GM23248 (cell line): ENCODE measurements around the gene TMEM236. TPM values are rescaled to one million over a fixed set of nuclear protein-coding genes. Genes with fewer than 3 reads are reported as not detected.
"Not testable (repeated sequence)": the region's sequence is repeated elsewhere in the genome, so short reads cannot be mapped to it uniquely, and the experiment has no call there.

Experiments
- DNase-seq: peaks from one replicate; pipeline ENCODE4 v3.0.0-alpha.2; 2015
- H2AFZ ChIP-seq: fragments of 200-600 bp; sonication (generic); 2 replicates; pipeline ENCODE4 v1.6.1; 2016; ENCODE audit warnings: antibody characterized with exemption
- H3F3A ChIP-seq: fragments of 200-600 bp; sonication (generic); 2 replicates; pipeline ENCODE4 v1.6.1; 2016; ENCODE audit warnings: mild to moderate bottlenecking, antibody characterized with exemption, mixed run types; ENCODE audit not compliant: insufficient read depth
- H3K27ac ChIP-seq: fragments of 200-600 bp; sonication (generic); 2 replicates; pipeline ENCODE4 v1.5.1; 2016; ENCODE audit warnings: mild to moderate bottlenecking
- H3K27me3 ChIP-seq: fragments of 200-600 bp; sonication (generic); replicated peaks from 2 replicates; pipeline ENCODE4 v1.6.1; 2016; ENCODE audit warnings: mild to moderate bottlenecking; ENCODE audit not compliant: insufficient read depth
- H3K36me3 ChIP-seq: fragments of 200-600 bp; sonication (generic); 2 replicates; pipeline ENCODE4 v1.6.1; 2016; ENCODE audit warnings: low read depth, mild to moderate bottlenecking
- H3K4me1 ChIP-seq: fragments of 200-600 bp; sonication (generic); 2 replicates; pipeline ENCODE4 v1.6.1; 2016; ENCODE audit warnings: mild to moderate bottlenecking; ENCODE audit not compliant: insufficient read depth
- H3K4me2 ChIP-seq: fragments of 200-600 bp; sonication (generic); one replicate; pipeline ENCODE4 v1.6.1; 2016; ENCODE audit warnings: mild to moderate bottlenecking; ENCODE audit not compliant: unreplicated experiment
- H3K4me3 ChIP-seq: fragments of 200-600 bp; sonication (generic); 2 replicates; pipeline ENCODE4 v1.5.1; 2016; ENCODE audit warnings: mild to moderate bottlenecking
- H3K79me2 ChIP-seq: fragments of 200-600 bp; sonication (generic); 2 replicates; pipeline ENCODE4 v1.6.1; 2016; ENCODE audit warnings: mild to moderate bottlenecking; ENCODE audit not compliant: insufficient read depth
- H3K9ac ChIP-seq: fragments of 200-600 bp; sonication (generic); 2 replicates; pipeline ENCODE4 v1.6.1; 2016; ENCODE audit warnings: mild to moderate bottlenecking
- H3K9me2 ChIP-seq: fragments of 200-600 bp; sonication (generic); 2 replicates; pipeline ENCODE4 v1.6.1; 2016; ENCODE audit warnings: mixed run types, mild to moderate bottlenecking, moderate library complexity; ENCODE audit not compliant: insufficient read depth
- H3K9me3 ChIP-seq: fragments of 200-600 bp; sonication (generic); one replicate; pipeline ENCODE4 v1.6.1; 2017; ENCODE audit warnings: low read depth
- H4K20me1 ChIP-seq: fragments of 200-600 bp; sonication (generic); 2 replicates; pipeline ENCODE4 v1.6.0; 2016; ENCODE audit not compliant: insufficient read depth
- EZH2 ChIP-seq: fragments of 200-600 bp; sonication (generic); IDR thresholded peaks from 2 replicates; pipeline ENCODE4 v1.6.1; 2018; ENCODE audit warnings: antibody characterized with exemption, mild to moderate bottlenecking; ENCODE audit not compliant: insufficient read depth, poor library complexity, severe bottlenecking
- EZH2phosphoT487 ChIP-seq: fragments of 200-600 bp; sonication (generic); IDR thresholded peaks from 2 replicates; pipeline ENCODE4 v1.6.1; 2018; ENCODE audit warnings: antibody characterized with exemption, moderate library complexity, mild to moderate bottlenecking, low read depth; ENCODE audit not compliant: insufficient read depth
- WGBS, 2 experiments: methylation state at CpG; one replicate each; pipeline ENCODE4 v1.1.6; 2015 to 2017; ENCODE audit warnings: low lambda C conversion rate in 2 of 2, low coverage in 1 of 2; ENCODE audit errors: missing lambda C conversion rate in 2 of 2; 5-methylcytosine and 5-hydroxymethylcytosine counted together
- in situ Hi-C: fragments of 300-500 bp; cut with MboI; formaldehyde crosslinking; loops from 2 replicates; pipeline ENCODE4 v1.15.0; 2020
- polyA plus RNA-seq: library from polyadenylated mRNA; unstranded; fragments of >200 nt; fragmentation: Nextera tagmentation; extraction: Ambion mirVana; gene quantifications from 2 replicates; pipeline ENCODE4 v1.2.1, GENCODE V29; 2016
- total RNA-seq: library from RNA; depleted of rRNA; stranded (reverse); fragments of >200 nt; shearing (Covaris generic); gene quantifications from 2 replicates; pipeline ENCODE4 v1.2.3, GENCODE V29; 2014

The TMEM236 gene
- total and polyA plus RNA-seq, 2 experiments from 2014 or later = 0.11 TPM; not detected in 1

GRCh38 chr10:17710181-17710580 is 41.8 kb upstream of the TMEM236 start:
- in situ Hi-C loops = no loop called here
- TF ChIP-seq EZH2 = no peak
- no peak for TF ChIP-seq EZH2phosphoT487
- no peak for DNase-seq

GRCh38 chr10:17712053-17712452 is 39.9 kb upstream of the TMEM236 start:
- no peaks in the 10 kb centered on the region for H3F3A ChIP-seq
- H3K4me3 ChIP-seq = no peak overlapping the region

More at GRCh38 chr10:17710181-17710580, 41.8 kb upstream of the TMEM236 start:
- no peaks in the 10 kb centered on the region for H4K20me1 ChIP-seq
- no peaks in the 10 kb centered on the region for H3F3A ChIP-seq
- no peaks in the 10 kb centered on the region for H3K27me3 ChIP-seq
- no peak overlapping the region for H3K4me2 ChIP-seq
- no peak overlapping the region for H3K4me3 ChIP-seq
- 75 to 77% methylated on average over 4 of the region's 4 CpGs for WGBS, 2 experiments
- peaks cover 66% of the 10 kb centered on the region for H3K36me3 ChIP-seq
- peaks cover 9% of the 10 kb centered on the region; the same call in 1 of the 2 replicates for H3K79me2 ChIP-seq
- H2AFZ ChIP-seq = no peak overlapping the region
- H3K9ac ChIP-seq = no peak overlapping the region
- no peaks in the 10 kb centered on the region for H3K9me3 ChIP-seq
- H3K9me2 ChIP-seq = no peaks in the 10 kb centered on the region
- no peaks in the 10 kb centered on the region for H3K4me1 ChIP-seq
- no peak overlapping the region for H3K27ac ChIP-seq

DNA sequence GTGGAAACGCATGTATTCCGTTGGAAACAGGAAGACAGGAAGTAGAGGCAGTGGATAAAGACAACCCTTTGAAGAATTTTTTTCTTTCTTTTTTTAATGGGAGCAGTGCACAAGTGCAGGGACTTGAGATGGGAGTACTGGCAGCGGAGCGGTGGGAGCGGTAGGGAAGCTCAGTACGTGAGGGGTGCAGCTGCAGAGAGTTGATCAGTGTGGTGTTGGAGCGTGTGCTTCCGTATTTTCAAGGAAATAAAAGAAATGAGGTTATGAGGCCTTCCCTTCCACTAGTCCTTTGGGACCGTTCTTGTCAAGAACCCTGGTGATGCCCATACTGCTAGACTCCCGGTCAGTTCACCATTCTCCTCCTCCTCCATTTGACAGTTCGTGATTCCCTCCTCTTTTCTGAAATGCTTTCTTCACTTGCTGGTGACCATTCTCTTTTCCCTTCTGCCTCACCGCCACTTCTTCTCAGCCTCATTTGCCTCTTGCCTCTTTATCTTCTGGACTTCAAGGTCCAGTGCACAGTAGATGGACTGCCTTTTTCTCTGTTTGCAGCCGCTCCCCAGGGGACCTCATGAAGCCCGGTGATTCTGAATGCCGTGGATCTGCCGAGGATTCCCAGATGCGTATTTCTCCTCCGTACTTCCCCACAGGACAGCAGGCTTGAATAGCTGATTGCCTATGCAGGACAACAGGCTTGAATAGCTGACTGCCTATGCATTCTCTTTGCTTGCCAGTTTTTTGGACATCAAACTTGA is 39.1 kb upstream of the TMEM236 start:
- Histone ChIP-seq H3K9ac (no peak overlapping the region), H4K20me1 (no peaks in the 10 kb centered on the region), H3K4me1 (no peaks in the 10 kb centered on the region), H3F3A (no peaks in the 10 kb centered on the region), H3K36me3 (peaks cover 74% of the 10 kb centered on the region), H2AFZ (no peak overlapping the region), H3K9me3 (no peaks in the 10 kb centered on the region), H3K4me3 (no peak overlapping the region), H3K27ac (no peak overlapping the region), H3K79me2 (peaks cover 4% of the 10 kb centered on the region; the same call in 1 of the 2 replicates), H3K9me2 (no peaks in the 10 kb centered on the region), H3K4me2 (no peak overlapping the region), H3K27me3 (no peaks in the 10 kb centered on the region)
- 84% methylated on average over 17 to 18 of the region's 18 CpGs for WGBS, 2 experiments
- no peak for DNase-seq
- TF ChIP-seq EZH2 = no peak
- TF ChIP-seq EZH2phosphoT487 = no peak
- in situ Hi-C loops = no loop called here

More at GRCh38 chr10:17712053-17712452, 39.9 kb upstream of the TMEM236 start:
- no peak overlapping the region for H3K27ac ChIP-seq
- H2AFZ ChIP-seq = no peak overlapping the region
- H3K4me1 ChIP-seq = no peaks in the 10 kb centered on the region
- no peak for DNase-seq
- H3K4me2 ChIP-seq = no peak overlapping the region
- H3K27me3 ChIP-seq = no peaks in the 10 kb centered on the region
- H3K79me2 ChIP-seq = peaks cover 4% of the 10 kb centered on the region; the same call in 1 of the 2 replicates
- H3K9me2 ChIP-seq = no peaks in the 10 kb centered on the region
- H4K20me1 ChIP-seq = no peaks in the 10 kb centered on the region
- WGBS, 2 experiments = 92 to 97% methylated on average over 5 of the region's 5 CpGs
- TF ChIP-seq EZH2 (no peak), EZH2phosphoT487 (no peak)
- peaks cover 67% of the 10 kb centered on the region for H3K36me3 ChIP-seq
- H3K9ac ChIP-seq = no peak overlapping the region
- H3K9me3 ChIP-seq = no peaks in the 10 kb centered on the region
- in situ Hi-C loops = no loop called here

DNA sequence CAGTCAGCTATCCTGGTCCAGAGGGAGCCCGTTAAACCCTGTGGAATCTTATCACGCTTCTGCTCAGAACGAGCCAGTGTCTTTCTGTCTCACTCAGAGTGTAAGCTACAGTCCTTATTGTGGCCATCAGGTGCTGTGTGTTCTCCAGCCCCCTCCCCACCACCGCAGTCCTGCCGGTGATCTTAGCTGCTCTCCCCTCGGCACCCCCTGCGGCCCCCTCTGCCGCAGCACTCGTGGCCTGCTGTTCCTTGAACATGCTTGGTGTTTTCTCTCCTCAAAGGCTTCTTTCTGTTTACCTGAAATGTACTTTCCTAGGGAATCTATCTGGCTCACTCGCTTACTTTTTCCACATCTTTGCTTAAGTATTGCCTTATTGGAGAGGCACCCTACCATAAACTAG is 38.2 kb upstream of the TMEM236 start:
- in situ Hi-C loops = no loop called here
- Histone ChIP-seq H3K36me3 (peaks cover 68% of the 10 kb centered on the region), H3K9me3 (no peaks in the 10 kb centered on the region), H3K27ac (no peak overlapping the region), H3F3A (no peaks in the 10 kb centered on the region), H3K27me3 (no peaks in the 10 kb centered on the region), H3K9ac (no peak overlapping the region), H2AFZ (no peak overlapping the region), H3K4me2 (no peak overlapping the region), H4K20me1 (no peaks in the 10 kb centered on the region), H3K4me3 (no peak overlapping the region), H3K9me2 (no peaks in the 10 kb centered on the region), H3K4me1 (no peaks in the 10 kb centered on the region), H3K79me2 (peaks cover 4% of the 10 kb centered on the region; the same call in 1 of the 2 replicates)
- no peak for DNase-seq
- WGBS, 2 experiments = 86 to 90% methylated on average over 10 of the region's 10 CpGs
- TF ChIP-seq EZH2 = no peak
- no peak for TF ChIP-seq EZH2phosphoT487

- WGBS, 2 experiments = 95 to 98% methylated on average over 4 of the region's 4 CpGs
- Histone ChIP-seq H3K4me3 (no peak overlapping the region), H3K4me1 (no peaks in the 10 kb centered on the region), H3K9me2 (no peaks in the 10 kb centered on the region), H3K36me3 (peaks cover 51% of the 10 kb centered on the region), H3K4me2 (no peak overlapping the region), H3K27ac (no peak overlapping the region), H3K9me3 (no peaks in the 10 kb centered on the region), H3K27me3 (no peaks in the 10 kb centered on the region), H2AFZ (no peak overlapping the region), H3K79me2 (peaks cover under 1% of the 10 kb centered on the region; the same call in 1 of the 2 replicates), H3K9ac (no peak overlapping the region), H4K20me1 (no peaks in the 10 kb centered on the region), H3F3A (no peaks in the 10 kb centered on the region)
- in situ Hi-C loops = no loop called here
- DNase-seq = no peak
- TF ChIP-seq EZH2 = no peak
- TF ChIP-seq EZH2phosphoT487 = no peak
Measured at GRCh38 chr10:17716161-17716560, 35.8 kb upstream of the TMEM236 start.

DNA sequence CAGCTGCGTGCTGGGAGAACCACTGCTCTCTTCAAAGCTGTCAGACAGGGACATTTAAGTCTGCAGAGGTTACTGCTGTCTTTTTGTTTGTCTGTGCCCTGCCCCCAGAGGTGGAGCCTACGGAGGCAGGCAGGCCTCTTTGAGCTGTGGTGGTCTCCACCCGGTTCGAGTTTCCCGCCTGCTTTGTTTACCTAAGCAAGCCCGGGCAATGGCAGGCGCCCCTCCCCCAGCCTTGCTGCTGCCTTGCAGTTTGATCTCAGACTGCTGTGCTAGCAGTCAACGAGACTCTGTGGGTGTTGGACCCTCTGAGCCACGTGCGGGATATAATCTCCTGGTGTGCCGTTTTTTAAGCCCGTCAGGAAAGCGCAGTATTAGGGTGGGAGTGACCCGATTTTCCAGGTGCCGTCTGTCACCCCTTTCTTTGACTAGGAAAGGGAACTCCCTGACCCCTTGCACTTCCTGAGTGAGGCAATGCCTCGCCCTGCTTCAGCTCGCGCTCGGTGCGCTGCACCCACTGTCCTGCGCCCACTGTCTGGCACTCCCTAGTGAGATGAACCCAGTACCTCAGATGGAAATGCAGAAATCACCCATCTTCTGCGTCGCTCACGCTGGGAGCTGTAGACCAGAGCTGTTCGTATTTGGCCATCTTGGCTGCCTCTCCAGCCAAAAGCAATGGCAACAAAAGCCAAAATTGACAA is 29.5 kb upstream of the TMEM236 start:
- DNase-seq, H3K4me2 ChIP-seq, H3K4me1 ChIP-seq, H3K9me3 ChIP-seq, H3K4me3 ChIP-seq, H4K20me1 ChIP-seq, H3K27ac ChIP-seq, H3K79me2 ChIP-seq, H3K9me2 ChIP-seq, in situ Hi-C loops, H3F3A ChIP-seq, H2AFZ ChIP-seq, H3K36me3 ChIP-seq, H3K27me3 ChIP-seq, H3K9ac ChIP-seq: not testable (repeated sequence)
- WGBS, 2 experiments = 95 to 96% methylated on average over 21 to 24 of the region's 25 CpGs
